ENCODE data around the gene C6orf120.

C6orf120 gene

GRCh38 chr6:169725125-169726048 lies 23.5 kb downstream of the C6orf120 start:
- peak; percentile 32 for DNase-seq (ENCODE audit: low spot score)

GRCh38 chr6:169726049-169726400 lies 24.1 kb downstream of the C6orf120 start:
- DNase-seq (ENCODE audit: low spot score): no peak

DNA sequence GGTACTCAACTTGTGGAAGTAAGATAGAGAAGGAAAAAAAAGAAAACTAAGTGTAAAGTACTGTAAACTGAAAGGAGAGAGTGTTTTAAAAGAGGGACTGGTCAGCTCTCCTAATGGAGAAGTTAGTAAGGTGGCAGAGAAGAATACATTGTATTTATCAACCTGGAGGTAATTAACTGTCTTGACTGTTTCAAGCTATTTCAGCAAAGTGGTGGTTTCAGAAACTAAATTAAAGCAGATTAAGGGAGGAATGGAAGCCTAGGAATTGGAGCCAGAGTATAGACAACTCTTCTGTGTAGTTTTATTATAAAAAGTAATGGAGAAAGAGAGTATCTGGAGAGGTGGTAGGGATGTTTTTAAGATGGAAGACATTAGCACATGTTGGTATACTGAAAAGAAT lies 25.0 kb downstream of the C6orf120 start:
- no peak for DNase-seq (ENCODE audit: low spot score)

- DNase-seq (ENCODE audit: low spot score): no peak
These were observed 28.0 kb downstream of the C6orf120 start for GRCh38 chr6:169729961-169730360.

GRCh38 chr6:169738204-169738975 lies 36.5 kb downstream of the C6orf120 start:
- no peak for DNase-seq (ENCODE audit: low spot score)

DNA sequence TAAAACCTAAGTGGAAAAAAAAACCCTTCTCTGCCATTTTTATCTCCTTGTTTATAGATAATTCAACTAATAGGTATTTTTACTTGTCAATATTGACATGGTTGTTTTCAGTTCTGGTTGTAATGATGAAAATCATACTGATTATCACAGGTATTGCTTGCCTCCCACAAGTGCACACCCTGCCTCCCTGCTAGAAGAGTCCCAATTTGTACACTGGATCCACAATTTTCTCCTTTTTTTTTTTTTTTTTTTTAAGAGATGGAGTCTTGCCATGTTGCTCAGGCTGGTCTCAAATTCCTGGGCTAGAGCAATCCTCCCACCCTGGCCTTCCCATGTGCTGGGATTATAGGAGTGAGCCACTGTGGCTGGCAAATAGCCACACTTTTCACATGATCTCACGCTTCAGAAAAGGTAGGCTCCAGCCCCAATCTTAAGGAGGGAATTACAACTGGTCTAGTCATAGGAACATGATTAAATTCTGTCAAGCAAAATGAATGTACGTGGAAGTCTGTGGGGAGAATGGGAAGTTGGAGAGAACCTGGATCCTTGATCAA lies 37.1 kb downstream of the C6orf120 start:
- no peak for DNase-seq (ENCODE audit: low spot score)

- no peak for DNase-seq (ENCODE audit: low spot score)
These were observed 39.4 kb downstream of the C6orf120 start for GRCh38 chr6:169741344-169741743.

- DNase-seq (ENCODE audit: low spot score): no peak
These were observed 43.5 kb downstream of the C6orf120 start for GRCh38 chr6:169745405-169745804.

DNA sequence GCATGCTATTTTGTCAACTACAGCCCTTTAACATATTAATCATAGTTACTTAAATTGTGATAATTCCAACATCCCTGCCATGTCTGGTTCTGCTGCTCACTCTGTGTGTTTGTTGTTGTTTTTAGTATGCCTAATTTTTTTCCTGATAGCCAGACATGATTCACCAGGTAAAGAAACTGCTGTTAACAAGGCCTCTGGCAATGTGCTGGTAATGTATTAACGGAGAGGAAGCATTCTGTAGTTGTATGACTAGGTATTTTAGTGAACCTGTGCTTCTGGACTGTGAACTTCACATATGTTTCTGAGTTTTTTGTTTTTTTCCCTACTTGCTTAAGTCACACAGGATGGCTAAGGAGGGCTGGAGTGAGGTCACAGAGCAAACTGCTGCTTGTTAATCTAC lies 44.6 kb downstream of the C6orf120 start:
- DNase-seq (ENCODE audit: low spot score): no peak

- DNase-seq (ENCODE audit: low spot score): peak; percentile 92
These were observed 49.5 kb downstream of the C6orf120 start, which contains the start of the genes DYNLT2 and ERMARD for GRCh38 chr6:169751242-169752073. Gene DYNLT2 (minus strand): TSS chr6:169751572. CDS start chr6:169751458, 114 bp downstream. Gene ERMARD (plus strand): TSS chr6:169751622. CDS start chr6:169751658, 36 bp downstream.

- DNase-seq (ENCODE audit: low spot score): no peak
These were observed 50.2 kb downstream of the C6orf120 start for GRCh38 chr6:169752074-169752623.

All from Ammon's horn (tissue), 1 donor.